Testis (tissue), 2 donors: ENCODE data around the gene DAB2.

ENCODE experiments used
- CTCF ChIP-seq, 3 experiments: fragments of 450-650 bp in 2 of 3; fragments of 200-600 bp in 1 of 3; sonication (generic) in 1 of 3; IDR thresholded peaks; one replicate each; pipeline ENCODE4 v1.5.1; 2016 to 2019; ENCODE audit warnings: antibody characterized with exemption in 3 of 3, mild to moderate bottlenecking in 2 of 3, moderate library complexity in 1 of 3
- POLR2A ChIP-seq: fragments of 450-650 bp; IDR thresholded peaks from one replicate; pipeline ENCODE4 v1.6.1; 2017; ENCODE audit warnings: antibody characterized with exemption, mild to moderate bottlenecking, moderate library complexity

- TF ChIP-seq CTCF (IDR thresholded peaks at IDR 0.05) (no peak), POLR2A (no peak)
These were observed 70.9 kb downstream of the DAB2 start for GRCh38 chr5:39353717-39354399.
